Neuron (in vitro differentiated cells): ENCODE data around the gene GM2A.
"Not testable (repeated sequence)": the region's sequence is repeated elsewhere in the genome, so short reads cannot be mapped to it uniquely, and the experiment has no call there.

Source experiments
- H2AFZ ChIP-seq: one replicate; pipeline ENCODE4 v1.6.1; 2013; ENCODE audit warnings: low read depth, mild to moderate bottlenecking, inconsistent platforms, low read length, moderate library complexity
- H3K27me3 ChIP-seq: one replicate; pipeline ENCODE4 v1.6.1; 2013; ENCODE audit warnings: low read length; ENCODE audit not compliant: insufficient read depth
- H3K36me3 ChIP-seq: one replicate; pipeline ENCODE4 v1.6.1; 2013; ENCODE audit warnings: low read length; ENCODE audit not compliant: insufficient read depth
- H3K4me1 ChIP-seq: one replicate; pipeline ENCODE4 v1.6.1; 2013; ENCODE audit warnings: low read length; ENCODE audit not compliant: insufficient read depth
- H3K4me3 ChIP-seq: 2 replicates; pipeline ENCODE4 v1.5.1; 2013; ENCODE audit warnings: mild to moderate bottlenecking, low read length, moderate library complexity
- H3K9me3 ChIP-seq: one replicate; pipeline ENCODE4 v1.6.1; 2013; ENCODE audit warnings: low read length

The GM2A gene

DNA sequence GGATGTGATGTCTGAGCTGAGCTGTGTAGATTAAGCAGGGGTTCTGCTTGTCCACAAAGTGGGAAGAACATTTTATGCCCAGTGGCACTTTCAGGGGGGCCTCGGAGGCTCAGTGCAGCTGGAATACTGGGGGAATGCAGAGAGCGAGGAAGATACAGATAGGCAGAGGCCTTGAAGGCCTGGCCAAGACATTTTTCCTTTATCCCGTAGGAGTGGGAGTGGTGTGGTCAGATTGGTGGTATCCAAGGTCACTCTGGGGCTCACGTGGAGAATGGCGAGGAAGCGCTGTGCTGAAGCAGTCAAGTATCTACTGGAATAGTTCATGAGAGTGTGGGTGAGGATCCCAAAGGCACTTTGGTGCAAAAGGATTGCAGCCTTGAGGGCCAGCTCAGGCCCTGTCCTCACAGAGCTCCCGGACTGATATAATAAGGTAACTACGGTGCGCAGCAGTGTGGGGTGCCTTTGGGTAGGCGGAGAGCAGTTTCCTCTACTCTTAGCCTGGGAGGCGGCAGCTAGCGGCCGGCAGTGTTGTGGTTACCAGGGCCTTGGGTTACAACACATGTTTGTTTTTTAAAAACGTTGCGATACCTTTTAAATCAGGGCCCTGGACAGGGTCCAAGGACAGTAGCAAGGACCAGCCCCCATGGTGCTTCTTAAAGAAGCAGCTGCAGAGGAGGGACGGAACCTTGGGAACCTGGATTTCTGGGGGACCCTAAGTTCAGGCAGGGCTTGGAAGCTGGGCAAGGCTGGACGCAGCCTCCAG is 18.3 kb upstream of the GM2A start:
- H3K36me3 ChIP-seq: no peaks in the 10 kb centered on the region
- no peak overlapping the region for H2AFZ ChIP-seq
- no peaks in the 10 kb centered on the region for H3K4me1 ChIP-seq
- no peak overlapping the region for H3K4me3 ChIP-seq
- H3K27me3 ChIP-seq: peaks cover 4% of the 10 kb centered on the region
- no peaks in the 10 kb centered on the region for H3K9me3 ChIP-seq

DNA sequence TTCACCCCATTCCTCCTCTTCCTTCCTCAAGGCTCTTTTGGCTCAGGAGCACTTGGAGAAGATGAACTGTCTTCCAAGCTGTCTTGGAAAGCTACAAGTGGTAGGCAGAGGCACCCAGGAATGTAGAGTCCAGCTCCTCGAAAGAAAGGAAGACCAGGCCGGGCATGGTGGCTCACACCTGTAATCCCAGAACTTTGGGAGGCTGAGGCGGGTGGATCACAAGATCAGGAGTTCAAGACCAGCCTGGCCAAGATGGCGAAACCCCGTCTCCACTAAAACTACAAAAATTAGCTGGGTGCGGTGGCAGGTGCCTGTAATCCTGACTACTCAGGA is 17.8 kb upstream of the GM2A start:
- not testable (repeated sequence) for H3K36me3 ChIP-seq, H3K4me1 ChIP-seq, H3K9me3 ChIP-seq, H2AFZ ChIP-seq, H3K4me3 ChIP-seq, H3K27me3 ChIP-seq

DNA sequence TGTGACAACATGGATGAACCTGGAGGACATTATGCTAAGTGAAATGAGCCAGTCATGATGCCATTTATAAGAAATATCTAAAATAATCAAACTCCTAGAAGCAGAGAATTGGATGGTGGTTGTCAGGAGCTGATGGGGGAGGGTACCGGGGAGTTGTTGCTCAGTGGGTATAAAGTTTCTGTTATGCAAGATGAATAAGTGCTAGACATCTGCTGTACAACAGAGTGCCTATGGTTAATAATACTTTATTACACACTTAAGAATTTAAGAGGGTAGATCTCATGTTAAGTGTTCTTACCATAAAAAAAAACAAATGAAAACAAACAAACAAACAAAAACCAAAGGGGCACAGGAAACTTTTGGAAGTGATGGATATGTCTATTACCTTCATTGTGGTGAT is 16.1 kb upstream of the GM2A start:
- H3K36me3 ChIP-seq: no peaks in the 10 kb centered on the region
- H3K9me3 ChIP-seq: no peaks in the 10 kb centered on the region
- H3K4me1 ChIP-seq: no peaks in the 10 kb centered on the region
- no peak overlapping the region for H3K4me3 ChIP-seq
- peaks cover 4% of the 10 kb centered on the region for H3K27me3 ChIP-seq
- no peak overlapping the region for H2AFZ ChIP-seq

DNA sequence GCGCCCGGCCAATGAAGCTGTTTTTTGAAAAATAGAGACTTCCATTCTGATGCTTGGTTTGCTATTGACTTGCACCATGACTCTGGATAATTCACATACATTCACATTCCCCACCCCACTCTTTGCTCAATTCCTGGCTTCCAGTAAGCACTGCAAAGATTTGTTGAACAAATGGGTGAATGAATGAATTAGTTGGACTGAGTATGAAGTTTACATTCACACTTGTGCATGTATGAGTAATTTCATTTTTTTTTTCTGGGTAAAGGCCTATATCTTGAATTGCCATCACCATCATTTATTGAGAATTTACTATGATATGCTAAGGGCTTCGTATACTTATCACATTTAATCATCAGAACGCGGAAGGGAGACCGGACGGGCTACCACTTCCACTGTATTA is 15.3 kb upstream of the GM2A start:
- Histone ChIP-seq H3K4me3 (no peak overlapping the region), H3K27me3 (peaks cover 4% of the 10 kb centered on the region), H2AFZ (no peak overlapping the region), H3K9me3 (no peaks in the 10 kb centered on the region), H3K36me3 (no peaks in the 10 kb centered on the region), H3K4me1 (no peaks in the 10 kb centered on the region)

DNA sequence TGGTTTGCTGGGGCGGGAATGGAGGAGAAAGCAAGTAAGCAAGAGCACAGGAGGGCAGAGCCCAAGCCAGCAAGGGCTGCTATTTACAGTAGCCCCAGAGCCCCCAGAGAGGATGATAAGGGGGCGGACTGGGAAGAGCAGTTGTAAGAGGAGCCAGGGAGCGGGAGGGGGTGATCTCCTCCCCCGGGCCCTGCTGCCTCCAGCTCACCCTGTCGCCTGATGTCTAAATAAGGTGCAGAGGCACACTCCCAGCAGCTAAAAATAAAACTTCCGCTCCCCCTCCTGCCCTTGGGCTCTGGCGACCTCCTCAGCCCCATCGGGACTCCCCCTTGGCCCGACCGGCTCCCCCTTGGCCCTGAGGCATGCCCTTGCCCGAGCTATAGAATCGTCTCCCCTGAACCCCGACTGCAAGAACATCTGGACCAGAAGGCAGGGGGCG is 14.7 kb upstream of the GM2A start:
- H3K36me3 ChIP-seq: no peaks in the 10 kb centered on the region

DNA sequence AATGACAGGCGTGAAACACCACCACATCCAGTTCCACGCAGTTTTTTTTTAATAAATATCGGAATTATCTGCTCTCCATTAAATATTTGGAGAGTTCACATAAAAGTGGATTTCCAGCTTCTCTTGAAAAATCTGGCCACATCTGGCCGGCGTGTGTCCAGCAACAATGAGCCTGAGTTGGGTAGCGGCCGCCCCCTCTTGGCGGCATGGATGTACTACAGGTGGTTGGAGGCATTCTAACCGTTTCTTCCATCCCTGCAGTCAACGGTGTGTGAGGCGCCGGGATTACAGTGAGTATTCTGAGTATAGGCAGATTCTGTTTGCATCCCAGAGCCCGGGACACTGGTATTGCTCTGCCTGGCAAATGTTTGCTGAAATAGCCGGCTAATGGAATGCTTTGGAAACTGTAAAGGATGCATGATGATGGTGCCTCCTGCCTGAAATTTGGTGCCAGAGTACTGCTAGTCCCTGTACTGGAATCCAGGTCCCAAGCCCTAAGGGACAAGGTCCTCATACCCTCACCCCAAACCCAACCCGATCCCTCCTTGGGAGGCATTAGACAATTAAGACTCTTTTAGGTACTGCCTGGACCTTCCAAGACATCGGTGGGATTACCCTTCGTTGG is 13.6 kb upstream of the GM2A start:
- Histone ChIP-seq H3K9me3 (no peaks in the 10 kb centered on the region), H3K4me3 (no peak overlapping the region), H3K27me3 (peaks cover 4% of the 10 kb centered on the region), H3K4me1 (no peaks in the 10 kb centered on the region), H3K36me3 (no peaks in the 10 kb centered on the region), H2AFZ (no peak overlapping the region)

More for the DNA sequence above, 14.7 kb upstream of the GM2A start:
- Histone ChIP-seq H3K9me3 (no peaks in the 10 kb centered on the region), H3K4me1 (no peaks in the 10 kb centered on the region), H3K27me3 (peaks cover 4% of the 10 kb centered on the region), H3K4me3 (no peak overlapping the region), H2AFZ (no peak overlapping the region)

DNA sequence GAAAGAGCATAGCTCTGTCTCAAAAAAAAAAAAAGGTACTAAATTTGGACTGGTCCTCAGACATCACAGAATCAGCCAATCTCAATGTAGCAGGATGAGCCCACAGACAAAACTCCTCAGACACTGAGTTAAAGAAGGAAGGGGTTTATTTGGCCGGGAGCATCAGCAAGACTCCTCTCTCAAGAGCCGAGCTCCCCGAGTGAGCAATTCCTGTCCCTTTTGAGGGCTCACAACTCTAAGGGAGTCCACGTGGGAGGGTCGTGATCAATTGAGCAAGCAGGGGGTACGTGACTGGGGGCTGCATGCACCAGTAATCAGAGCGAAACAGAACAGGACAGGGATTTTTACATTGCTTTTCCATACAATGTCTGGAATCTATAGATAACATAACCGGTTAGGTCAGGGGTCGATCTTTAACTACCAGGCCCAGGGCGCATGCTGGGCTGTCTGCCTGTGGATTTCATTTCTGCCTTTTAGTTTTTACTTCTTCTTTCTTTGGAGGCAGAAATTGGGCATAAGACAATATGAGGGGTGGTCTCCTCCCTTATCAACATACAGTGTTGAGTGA is 12.6 kb upstream of the GM2A start:
- H3K27me3 ChIP-seq, H3K4me3 ChIP-seq, H3K4me1 ChIP-seq, H3K36me3 ChIP-seq, H2AFZ ChIP-seq, H3K9me3 ChIP-seq: not testable (repeated sequence)

DNA sequence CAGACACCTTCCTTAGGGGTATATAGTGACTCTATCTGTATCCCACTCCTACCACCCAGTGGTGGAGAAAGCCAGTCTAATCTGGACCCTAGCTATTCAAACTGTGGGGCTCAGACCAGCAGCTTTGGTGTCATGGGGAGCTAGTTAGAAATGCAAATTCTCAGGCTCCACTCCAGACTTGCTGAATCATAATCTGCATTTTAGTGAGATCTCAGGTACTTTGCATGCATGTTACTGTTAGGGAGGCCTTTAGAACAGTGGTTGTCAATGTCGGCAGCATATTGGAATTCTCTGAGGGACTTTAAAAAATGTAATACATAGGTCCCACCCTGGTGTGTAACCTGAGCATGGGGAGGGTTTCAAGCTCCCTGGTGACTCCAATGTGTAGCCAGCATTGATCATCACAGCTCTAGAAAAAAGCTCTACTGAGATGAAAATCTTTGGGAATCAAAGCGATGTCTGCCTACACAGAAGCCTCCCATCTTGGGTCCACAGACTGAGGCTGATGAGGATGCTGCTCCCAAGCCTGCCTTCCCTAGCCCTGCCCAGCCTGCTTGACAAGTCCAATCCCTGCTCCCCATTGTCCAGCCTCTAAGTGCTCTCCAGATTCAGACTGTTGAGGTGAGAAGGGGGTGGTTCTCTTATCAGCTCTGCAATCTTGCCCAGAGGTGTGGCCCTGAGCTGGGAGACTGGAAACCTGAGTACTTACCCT is 11.9 kb upstream of the GM2A start:
- no peaks in the 10 kb centered on the region for H3K36me3 ChIP-seq
- no peaks in the 10 kb centered on the region for H3K4me1 ChIP-seq
- H3K9me3 ChIP-seq: no peaks in the 10 kb centered on the region
- H3K4me3 ChIP-seq: no peak overlapping the region
- H2AFZ ChIP-seq: no peak overlapping the region
- peaks cover 2% of the 10 kb centered on the region for H3K27me3 ChIP-seq

DNA sequence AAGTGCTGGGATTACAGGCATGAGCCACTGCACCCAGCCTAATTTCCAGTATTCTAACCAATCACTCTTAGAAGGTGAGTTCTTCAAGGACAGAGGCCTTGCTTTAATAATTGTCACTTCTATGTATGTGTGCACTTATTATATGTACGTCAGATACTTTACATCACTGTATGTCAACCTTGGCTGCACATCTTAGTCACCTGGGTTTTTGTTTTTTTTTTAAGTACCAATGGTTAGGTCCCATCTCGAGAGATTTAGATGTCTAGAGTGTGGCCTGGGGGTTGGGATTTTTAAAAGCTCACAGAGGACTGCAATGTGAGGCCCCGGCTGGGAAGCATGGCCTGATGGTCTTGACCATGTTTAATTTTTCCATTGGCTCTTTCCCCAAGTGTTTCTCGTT is 9.9 kb upstream of the GM2A start:
- H2AFZ ChIP-seq: no peak overlapping the region
- H3K4me3 ChIP-seq: no peak overlapping the region
- H3K27me3 ChIP-seq: peaks cover 2% of the 10 kb centered on the region
- no peaks in the 10 kb centered on the region for H3K9me3 ChIP-seq
- no peaks in the 10 kb centered on the region for H3K4me1 ChIP-seq
- no peaks in the 10 kb centered on the region for H3K36me3 ChIP-seq

DNA sequence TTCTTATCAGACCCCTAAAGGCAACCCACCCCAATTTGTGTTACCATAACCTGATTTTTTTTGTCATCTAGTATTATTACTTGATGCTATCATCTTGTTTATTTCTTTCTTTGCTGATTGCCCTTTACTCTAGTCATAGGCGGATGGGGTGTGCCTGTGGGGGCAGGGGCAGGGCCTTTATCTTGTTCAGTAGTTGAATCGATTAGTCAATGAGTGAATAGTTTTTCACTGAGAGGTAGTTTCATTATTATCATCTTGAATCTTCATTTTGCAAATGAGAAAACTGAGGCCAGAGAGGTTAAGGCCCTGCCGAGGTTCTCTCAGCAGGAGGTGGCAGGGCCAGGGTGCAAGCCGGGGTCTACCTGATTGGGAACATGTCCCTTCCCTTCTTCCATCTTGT is 9.4 kb upstream of the GM2A start:
- H3K27me3 ChIP-seq: peaks cover 6% of the 10 kb centered on the region
- no peak overlapping the region for H2AFZ ChIP-seq
- H3K4me1 ChIP-seq: no peaks in the 10 kb centered on the region
- no peaks in the 10 kb centered on the region for H3K9me3 ChIP-seq
- H3K4me3 ChIP-seq: no peak overlapping the region
- H3K36me3 ChIP-seq: no peaks in the 10 kb centered on the region

DNA sequence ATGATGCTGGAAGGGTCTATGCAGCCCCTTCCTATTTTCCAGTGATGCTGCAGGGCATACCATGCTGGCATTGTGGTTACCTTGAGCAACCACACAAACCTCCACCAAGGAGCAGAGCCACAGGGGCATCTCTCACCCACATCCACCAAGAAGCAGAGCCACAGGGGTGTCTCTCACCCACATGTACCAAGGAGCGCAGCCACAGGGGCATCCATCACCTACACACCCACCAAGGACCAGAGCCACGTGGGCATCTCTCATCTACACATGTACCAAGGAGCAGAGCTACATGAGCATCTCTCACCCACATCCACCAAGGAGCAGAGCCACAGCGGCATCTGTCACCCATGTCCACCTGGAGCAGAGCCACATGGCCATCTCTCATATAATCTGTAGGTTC is 8.8 kb upstream of the GM2A start:
- Histone ChIP-seq H3K9me3 (no peaks in the 10 kb centered on the region), H3K27me3 (peaks cover 6% of the 10 kb centered on the region), H3K36me3 (no peaks in the 10 kb centered on the region), H3K4me3 (no peak overlapping the region), H3K4me1 (no peaks in the 10 kb centered on the region), H2AFZ (no peak overlapping the region)

DNA sequence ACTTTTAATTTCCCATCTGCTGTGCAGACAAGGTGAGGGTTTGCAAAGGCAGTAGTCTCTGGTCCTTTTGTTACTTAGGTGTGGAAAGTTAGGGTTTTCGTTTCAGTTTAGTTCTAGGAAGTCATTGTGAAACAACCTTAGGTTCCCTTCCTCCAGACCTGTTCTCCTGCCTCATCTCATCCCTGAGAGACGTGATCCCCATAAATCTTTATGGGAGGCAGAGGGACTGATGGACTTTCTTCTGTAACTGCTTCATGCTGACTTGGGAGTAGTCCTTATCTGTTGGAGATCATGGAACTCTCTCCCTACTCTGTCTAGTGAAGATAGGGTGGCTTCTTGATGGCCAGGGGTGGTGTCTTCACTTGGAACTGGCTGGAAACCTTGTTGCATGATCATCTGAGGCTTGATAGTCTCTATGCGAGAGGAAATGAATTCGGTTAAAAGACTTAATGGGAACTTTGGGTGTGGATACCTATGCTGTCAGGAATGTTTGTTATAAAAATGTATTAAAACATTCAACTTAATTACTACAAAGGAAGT is 7.2 kb upstream of the GM2A start:
- H3K9me3 ChIP-seq: no peaks in the 10 kb centered on the region
- no peaks in the 10 kb centered on the region for H3K36me3 ChIP-seq
- H3K4me1 ChIP-seq: no peaks in the 10 kb centered on the region
- H3K27me3 ChIP-seq: peaks cover 6% of the 10 kb centered on the region
- H3K4me3 ChIP-seq: no peak overlapping the region
- no peak overlapping the region for H2AFZ ChIP-seq

DNA sequence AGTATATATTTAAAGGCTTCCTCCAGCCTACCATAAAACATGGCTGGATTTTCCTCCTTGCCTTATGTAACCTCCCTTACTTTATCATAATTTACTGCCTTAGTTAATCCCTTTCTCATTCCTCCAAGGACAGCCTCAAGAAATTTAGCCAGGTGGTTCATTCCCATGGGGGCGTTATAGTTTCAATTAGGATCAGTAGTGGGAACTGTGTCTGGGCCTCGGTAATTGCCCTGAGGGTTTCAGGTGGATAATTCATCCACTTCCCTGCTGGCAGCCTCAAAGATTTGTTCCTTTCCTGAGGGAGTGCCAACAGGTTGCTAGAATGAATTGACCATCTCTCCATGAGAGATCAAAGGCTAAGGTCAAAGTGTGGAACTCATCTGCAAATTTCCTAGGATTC is 4.3 kb upstream of the GM2A start:
- Histone ChIP-seq H3K4me3 (no peak overlapping the region), H3K4me1 (peaks cover 6% of the 10 kb centered on the region), H3K9me3 (no peaks in the 10 kb centered on the region), H3K36me3 (no peaks in the 10 kb centered on the region), H2AFZ (no peak overlapping the region), H3K27me3 (peaks cover 6% of the 10 kb centered on the region)
